ENCODE results near the gene CHRNB1.

The CHRNB1 gene

DNA sequence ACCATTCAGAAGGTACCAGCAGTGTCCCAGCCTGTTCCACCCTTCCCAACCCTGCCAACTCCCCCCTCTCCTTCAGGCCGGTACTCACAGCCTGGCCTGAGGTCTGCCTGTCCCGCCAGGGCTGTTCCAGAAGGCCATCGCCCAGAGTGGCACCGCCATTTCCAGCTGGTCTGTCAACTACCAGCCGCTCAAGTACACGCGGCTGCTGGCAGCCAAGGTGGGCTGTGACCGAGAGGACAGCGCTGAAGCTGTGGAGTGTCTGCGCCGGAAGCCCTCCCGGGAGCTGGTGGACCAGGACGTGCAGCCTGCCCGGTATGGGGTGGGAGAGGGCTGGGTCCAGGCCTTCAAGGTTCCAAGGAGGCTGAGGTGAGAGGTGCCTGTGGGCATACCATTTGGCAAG is 30.0 kb upstream of the CHRNB1 start:
- Histone ChIP-seq H3K9me3 (ENCODE audit: control insufficient read depth in 1 of 2, low read length in 2 of 2) (no peaks in the 10 kb centered on the region), H3K27ac (ENCODE audit: low read depth, low read length) (no peak overlapping the region), H3K9ac (ENCODE audit: low read depth in 1 of 2, low read length in 2 of 2) (no peak overlapping the region), H3K4me1 (ENCODE audit: control insufficient read depth in 1 of 2, insufficient read depth in 2 of 2, low read length in 2 of 2) (no peaks in the 10 kb centered on the region), H3K27me3 (ENCODE audit: control insufficient read depth in 1 of 2, insufficient read depth in 2 of 2, low read length in 2 of 2) (no peaks in the 10 kb centered on the region), H3K4me3 (ENCODE audit: low read depth in 1 of 2, low read length in 2 of 2) (no peak overlapping the region), H3K36me3 (ENCODE audit: control insufficient read depth in 1 of 2, insufficient read depth in 2 of 2, low read length in 2 of 2) (no peaks in the 10 kb centered on the region)

- H3K36me3 ChIP-seq (ENCODE audit: control insufficient read depth in 1 of 2, insufficient read depth in 2 of 2, low read length in 2 of 2): no peaks in the 10 kb centered on the region
- H3K4me3 ChIP-seq (ENCODE audit: low read depth in 1 of 2, low read length in 2 of 2): no peak overlapping the region
- no peaks in the 10 kb centered on the region for H3K9me3 ChIP-seq (ENCODE audit: control insufficient read depth in 1 of 2, low read length in 2 of 2)
- H3K27me3 ChIP-seq (ENCODE audit: control insufficient read depth in 1 of 2, insufficient read depth in 2 of 2, low read length in 2 of 2): no peaks in the 10 kb centered on the region
- H3K9ac ChIP-seq (ENCODE audit: low read depth in 1 of 2, low read length in 2 of 2): no peak overlapping the region
- no peaks in the 10 kb centered on the region for H3K4me1 ChIP-seq (ENCODE audit: control insufficient read depth in 1 of 2, insufficient read depth in 2 of 2, low read length in 2 of 2)
- H3K27ac ChIP-seq (ENCODE audit: low read depth, low read length): no peak overlapping the region
These were observed 29.1 kb upstream of the CHRNB1 start for GRCh38 chr17:7415784-7416183.

DNA sequence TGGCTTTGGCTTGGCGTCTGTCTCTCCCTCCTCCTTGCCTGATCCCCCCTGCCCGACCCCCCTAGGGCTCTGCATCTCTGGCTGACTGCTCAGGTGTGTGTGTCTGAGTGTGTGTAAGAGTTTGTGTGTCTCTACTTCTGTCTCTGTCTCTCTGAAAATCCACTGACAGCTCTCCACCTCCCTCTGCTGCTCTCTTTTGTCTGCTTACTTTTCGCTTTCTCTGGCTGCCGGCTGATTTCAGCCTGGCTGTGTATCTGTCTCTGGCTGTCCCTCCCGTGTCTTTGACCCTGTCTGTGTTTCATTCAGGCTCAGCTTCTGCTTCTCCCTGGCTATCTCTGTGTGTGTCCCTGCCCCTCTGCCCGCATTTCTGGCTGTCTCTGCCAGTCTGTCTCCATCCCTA is 28.5 kb upstream of the CHRNB1 start:
- Histone ChIP-seq H3K9ac (ENCODE audit: low read depth in 1 of 2, low read length in 2 of 2) (no peak overlapping the region), H3K4me3 (ENCODE audit: low read depth in 1 of 2, low read length in 2 of 2) (no peak overlapping the region), H3K27ac (ENCODE audit: low read depth, low read length) (no peak overlapping the region), H3K4me1 (ENCODE audit: control insufficient read depth in 1 of 2, insufficient read depth in 2 of 2, low read length in 2 of 2) (no peaks in the 10 kb centered on the region), H3K27me3 (ENCODE audit: control insufficient read depth in 1 of 2, insufficient read depth in 2 of 2, low read length in 2 of 2) (no peaks in the 10 kb centered on the region), H3K36me3 (ENCODE audit: control insufficient read depth in 1 of 2, insufficient read depth in 2 of 2, low read length in 2 of 2) (no peaks in the 10 kb centered on the region), H3K9me3 (ENCODE audit: control insufficient read depth in 1 of 2, low read length in 2 of 2) (no peaks in the 10 kb centered on the region)

- no peaks in the 10 kb centered on the region for H3K9me3 ChIP-seq (ENCODE audit: control insufficient read depth in 1 of 2, low read length in 2 of 2)
- H3K9ac ChIP-seq (ENCODE audit: low read depth in 1 of 2, low read length in 2 of 2): no peak overlapping the region
- no peaks in the 10 kb centered on the region for H3K27me3 ChIP-seq (ENCODE audit: control insufficient read depth in 1 of 2, insufficient read depth in 2 of 2, low read length in 2 of 2)
- no peak overlapping the region for H3K4me3 ChIP-seq (ENCODE audit: low read depth in 1 of 2, low read length in 2 of 2)
- no peaks in the 10 kb centered on the region for H3K4me1 ChIP-seq (ENCODE audit: control insufficient read depth in 1 of 2, insufficient read depth in 2 of 2, low read length in 2 of 2)
- H3K27ac ChIP-seq (ENCODE audit: low read depth, low read length): no peak overlapping the region
- no peaks in the 10 kb centered on the region for H3K36me3 ChIP-seq (ENCODE audit: control insufficient read depth in 1 of 2, insufficient read depth in 2 of 2, low read length in 2 of 2)
These were observed 27.7 kb upstream of the CHRNB1 start for GRCh38 chr17:7417056-7417655.

- H3K4me3 ChIP-seq (ENCODE audit: low read depth in 1 of 2, low read length in 2 of 2): no peak overlapping the region
- H3K4me1 ChIP-seq (ENCODE audit: control insufficient read depth in 1 of 2, insufficient read depth in 2 of 2, low read length in 2 of 2): no peaks in the 10 kb centered on the region
- no peaks in the 10 kb centered on the region for H3K36me3 ChIP-seq (ENCODE audit: control insufficient read depth in 1 of 2, insufficient read depth in 2 of 2, low read length in 2 of 2)
- peaks cover 0 to 1% of the 10 kb centered on the region in 2 donors for H3K27me3 ChIP-seq (ENCODE audit: control insufficient read depth in 1 of 2, insufficient read depth in 2 of 2, low read length in 2 of 2)
- H3K27ac ChIP-seq (ENCODE audit: low read depth, low read length): no peak overlapping the region
- H3K9me3 ChIP-seq (ENCODE audit: control insufficient read depth in 1 of 2, low read length in 2 of 2): no peaks in the 10 kb centered on the region
- no peak overlapping the region for H3K9ac ChIP-seq (ENCODE audit: low read depth in 1 of 2, low read length in 2 of 2)
These were observed 26.2 kb upstream of the CHRNB1 start for GRCh38 chr17:7418472-7419152.

DNA sequence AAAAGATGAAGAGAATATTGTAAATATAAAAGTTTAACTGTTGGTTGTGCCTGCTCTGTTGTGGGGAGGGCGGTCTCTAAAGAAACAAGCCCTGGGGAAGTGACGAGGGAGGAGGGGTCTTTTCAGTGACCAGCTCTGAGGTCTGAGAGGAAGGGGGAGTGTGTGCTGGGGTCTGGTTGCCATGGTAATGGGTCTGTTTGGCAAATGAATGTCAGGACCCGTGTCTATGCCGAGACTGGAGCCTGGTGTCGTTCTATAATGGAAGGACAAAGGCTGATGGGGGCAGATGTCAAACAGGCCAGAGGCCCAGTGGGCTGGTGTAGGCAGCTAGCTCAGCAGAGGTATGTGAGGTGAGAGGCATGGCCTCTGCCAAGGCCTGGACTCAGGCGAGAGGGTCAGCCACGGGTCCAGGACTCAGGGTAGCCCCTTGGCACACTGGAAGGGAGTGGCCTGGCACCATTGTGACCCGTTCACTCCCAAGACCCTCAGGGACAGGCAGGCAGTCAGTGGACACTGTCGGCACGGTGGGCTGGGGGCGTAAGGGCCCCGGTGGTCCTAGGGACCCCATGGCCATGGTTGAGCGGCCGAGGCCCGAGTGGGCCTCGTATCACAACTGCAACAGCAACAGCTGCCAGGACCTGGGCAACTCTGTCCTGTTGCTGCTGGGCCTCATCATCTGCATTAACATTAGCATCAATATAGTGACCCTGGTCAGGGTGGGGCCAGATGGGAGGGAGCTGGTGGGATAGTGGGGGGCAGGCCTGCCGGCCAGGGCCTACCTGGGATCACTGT is 24.8 kb upstream of the CHRNB1 start, which contains the start of gene SPEM1:
Gene SPEM1 (plus strand): TSS at position 506 of the 792 bp plus-strand sequence. CDS start 61 bp downstream, at position 567.
- no peaks in the 10 kb centered on the region for H3K9me3 ChIP-seq (ENCODE audit: control insufficient read depth in 1 of 2, low read length in 2 of 2)
- H3K27me3 ChIP-seq (ENCODE audit: control insufficient read depth in 1 of 2, insufficient read depth in 2 of 2, low read length in 2 of 2): peaks cover 0 to 3% of the 10 kb centered on the region in 2 donors
- no peaks in the 10 kb centered on the region for H3K4me1 ChIP-seq (ENCODE audit: control insufficient read depth in 1 of 2, insufficient read depth in 2 of 2, low read length in 2 of 2)
- no peak within 1 kb of the TSS for H3K27ac ChIP-seq (ENCODE audit: low read depth, low read length)
- no peak within 1 kb of the TSS for H3K9ac ChIP-seq (ENCODE audit: low read depth in 1 of 2, low read length in 2 of 2)
- H3K4me3 ChIP-seq (ENCODE audit: low read depth in 1 of 2, low read length in 2 of 2): no peak within 1 kb of the TSS
- no peaks in the 10 kb centered on the region for H3K36me3 ChIP-seq (ENCODE audit: control insufficient read depth in 1 of 2, insufficient read depth in 2 of 2, low read length in 2 of 2)

GRCh38 chr17:7421186-7421585 is 23.7 kb upstream of the CHRNB1 start:
- H3K36me3 ChIP-seq (ENCODE audit: control insufficient read depth in 1 of 2, insufficient read depth in 2 of 2, low read length in 2 of 2): no peaks in the 10 kb centered on the region
- H3K27me3 ChIP-seq (ENCODE audit: control insufficient read depth in 1 of 2, insufficient read depth in 2 of 2, low read length in 2 of 2): peaks cover 0 to 3% of the 10 kb centered on the region in 2 donors
- H3K4me1 ChIP-seq (ENCODE audit: control insufficient read depth in 1 of 2, insufficient read depth in 2 of 2, low read length in 2 of 2): no peaks in the 10 kb centered on the region
- no peak overlapping the region for H3K9ac ChIP-seq (ENCODE audit: low read depth in 1 of 2, low read length in 2 of 2)
- no peaks in the 10 kb centered on the region for H3K9me3 ChIP-seq (ENCODE audit: control insufficient read depth in 1 of 2, low read length in 2 of 2)
- no peak overlapping the region for H3K27ac ChIP-seq (ENCODE audit: low read depth, low read length)
- H3K4me3 ChIP-seq (ENCODE audit: low read depth in 1 of 2, low read length in 2 of 2): no peak overlapping the region

- no peaks in the 10 kb centered on the region for H3K9me3 ChIP-seq (ENCODE audit: control insufficient read depth in 1 of 2, low read length in 2 of 2)
- no peaks in the 10 kb centered on the region for H3K4me1 ChIP-seq (ENCODE audit: control insufficient read depth in 1 of 2, insufficient read depth in 2 of 2, low read length in 2 of 2)
- H3K36me3 ChIP-seq (ENCODE audit: control insufficient read depth in 1 of 2, insufficient read depth in 2 of 2, low read length in 2 of 2): no peaks in the 10 kb centered on the region
- peaks cover 0 to 3% of the 10 kb centered on the region in 2 donors for H3K27me3 ChIP-seq (ENCODE audit: control insufficient read depth in 1 of 2, insufficient read depth in 2 of 2, low read length in 2 of 2)
- no peak overlapping the region for H3K4me3 ChIP-seq (ENCODE audit: low read depth in 1 of 2, low read length in 2 of 2)
- no peak overlapping the region for H3K27ac ChIP-seq (ENCODE audit: low read depth, low read length)
- no peak overlapping the region for H3K9ac ChIP-seq (ENCODE audit: low read depth in 1 of 2, low read length in 2 of 2)
These were observed 21.2 kb upstream of the CHRNB1 start for GRCh38 chr17:7423679-7424078.

- Histone ChIP-seq H3K9ac (ENCODE audit: low read depth in 1 of 2, low read length in 2 of 2) (no peak within 1 kb of the TSS), H3K9me3 (ENCODE audit: control insufficient read depth in 1 of 2, low read length in 2 of 2) (no peaks in the 10 kb centered on the region), H3K27me3 (ENCODE audit: control insufficient read depth in 1 of 2, insufficient read depth in 2 of 2, low read length in 2 of 2) (peaks cover 0 to 3% of the 10 kb centered on the region in 2 donors), H3K4me1 (ENCODE audit: control insufficient read depth in 1 of 2, insufficient read depth in 2 of 2, low read length in 2 of 2) (no peaks in the 10 kb centered on the region), H3K27ac (ENCODE audit: low read depth, low read length) (no peak within 1 kb of the TSS), H3K36me3 (ENCODE audit: control insufficient read depth in 1 of 2, insufficient read depth in 2 of 2, low read length in 2 of 2) (no peaks in the 10 kb centered on the region), H3K4me3 (ENCODE audit: low read depth in 1 of 2, low read length in 2 of 2) (no peak within 1 kb of the TSS)
These were observed 19.5 kb upstream of the CHRNB1 start, which contains the start of gene SPEM2 for GRCh38 chr17:7425316-7425715. TSS of gene SPEM2 (plus strand) at chr17:7425616. CDS start at chr17:7425689, 73 bp downstream.

- Histone ChIP-seq H3K9ac (ENCODE audit: low read depth in 1 of 2, low read length in 2 of 2) (no peak overlapping the region), H3K9me3 (ENCODE audit: control insufficient read depth in 1 of 2, low read length in 2 of 2) (no peaks in the 10 kb centered on the region), H3K27ac (ENCODE audit: low read depth, low read length) (no peak overlapping the region), H3K27me3 (ENCODE audit: control insufficient read depth in 1 of 2, insufficient read depth in 2 of 2, low read length in 2 of 2) (peaks cover 0 to 3% of the 10 kb centered on the region in 2 donors), H3K4me1 (ENCODE audit: control insufficient read depth in 1 of 2, insufficient read depth in 2 of 2, low read length in 2 of 2) (no peaks in the 10 kb centered on the region), H3K36me3 (ENCODE audit: control insufficient read depth in 1 of 2, insufficient read depth in 2 of 2, low read length in 2 of 2) (no peaks in the 10 kb centered on the region), H3K4me3 (ENCODE audit: low read depth in 1 of 2, low read length in 2 of 2) (no peak overlapping the region)
These were observed 19.1 kb upstream of the CHRNB1 start for GRCh38 chr17:7425756-7426155.

Data from duodenal mucosa (tissue), 2 donors.